ENCODE results near the gene ACAD11.
"Not testable (repeated sequence)": the region's sequence is repeated elsewhere in the genome, so short reads cannot be mapped to it uniquely, and the experiment has no call there.

Gene ACAD11

GRCh38 chr3:132598181-132598580 lies 61.4 kb downstream of the ACAD11 start:
- no peak for DNase-seq

GRCh38 chr3:132597660-132598059 lies 61.9 kb downstream of the ACAD11 start:
- DNase-seq, result no peak

- no peak for DNase-seq
Observed at GRCh38 chr3:132596816-132597433, 62.7 kb downstream of the ACAD11 start, which contains the start of gene ACKR4. Gene ACKR4, plus strand, starts transcription at chr3:132597270. Its CDS starts 3,128 bp downstream, at chr3:132600398.

- no peak for DNase-seq
Observed at GRCh38 chr3:132596326-132596725, 63.3 kb downstream of the ACAD11 start.

- no peak for DNase-seq
Observed at GRCh38 chr3:132595014-132595413, 64.6 kb downstream of the ACAD11 start.

GRCh38 chr3:132594498-132594897 lies 65.1 kb downstream of the ACAD11 start:
- DNase-seq, result no peak

GRCh38 chr3:132593947-132594323 lies 65.7 kb downstream of the ACAD11 start:
- DNase-seq, result no peak

- DNase-seq, result no peak
Observed at GRCh38 chr3:132593241-132593946, 66.2 kb downstream of the ACAD11 start.

- no peak for DNase-seq
Observed at GRCh38 chr3:132592216-132592615, 67.4 kb downstream of the ACAD11 start.

- no peak for DNase-seq
Observed at GRCh38 chr3:132587401-132587800, 72.2 kb downstream of the ACAD11 start.

GRCh38 chr3:132573797-132574211 lies 85.8 kb downstream of the ACAD11 start:
- DNase-seq, result no peak

GRCh38 chr3:132570016-132570415 lies 89.6 kb downstream of the ACAD11 start:
- no peak for DNase-seq

- no peak for DNase-seq
Observed at GRCh38 chr3:132569580-132569979, 90.0 kb downstream of the ACAD11 start.

- no peak for DNase-seq
Observed at GRCh38 chr3:132569153-132569552, 90.5 kb downstream of the ACAD11 start.

GRCh38 chr3:132568422-132568821 lies 91.2 kb downstream of the ACAD11 start:
- no peak for DNase-seq

GRCh38 chr3:132564070-132564465 lies 95.5 kb downstream of the ACAD11 start:
- DNase-seq, result no peak

- DNase-seq, result no peak
Observed at GRCh38 chr3:132563420-132564069, 96.1 kb downstream of the ACAD11 start.

GRCh38 chr3:132561003-132561402 lies 98.6 kb downstream of the ACAD11 start:
- DNase-seq, result no peak

GRCh38 chr3:132556508-132557159 lies 103.0 kb downstream of the ACAD11 start:
- no peak for DNase-seq

- not testable (repeated sequence) for DNase-seq
Observed at GRCh38 chr3:132556036-132556386, 103.6 kb downstream of the ACAD11 start.

GRCh38 chr3:132555306-132556035 lies 104.1 kb downstream of the ACAD11 start:
- no peak for DNase-seq

- DNase-seq, result no peak
Observed at GRCh38 chr3:132554437-132554836, 105.2 kb downstream of the ACAD11 start.

GRCh38 chr3:132553826-132554225 lies 105.8 kb downstream of the ACAD11 start:
- DNase-seq, result no peak

Data from CD4-positive, alpha-beta T cell treated with Interleukin-21 for 1 hour (primary cell).